Subcutaneous adipose tissue (tissue), 4 donors: ENCODE results near the gene TKTL1. TPM values are rescaled to one million over a fixed set of nuclear protein-coding genes. Genes with fewer than 3 reads are reported as not detected.

Experiments
- CTCF ChIP-seq: fragments of 450-650 bp; IDR thresholded peaks from one replicate; pipeline ENCODE4 v1.5.1; 2016; ENCODE audit warnings: low read depth, mild to moderate bottlenecking, control low read depth, antibody characterized with exemption, moderate library complexity
- total RNA-seq, 4 donors: library from RNA; depleted of rRNA; stranded (reverse); fragments of >200 nt; gene quantifications; one replicate each; pipeline ENCODE4 v1.1.0, GENCODE V29; 2016

TKTL1 gene
- total RNA-seq, 4 donors from 2014 or later, result 0.34 to 0.66 TPM; not detected in 2

- no peak for TF ChIP-seq CTCF
Observed at GRCh38 chrX:154303476-154303875, 7.9 kb downstream of the TKTL1 start.

GRCh38 chrX:154304846-154305245, 9.3 kb downstream of the TKTL1 start:
- TF ChIP-seq CTCF, result no peak

GRCh38 chrX:154305541-154306205, 10.1 kb downstream of the TKTL1 start:
- no peak for TF ChIP-seq CTCF

- no peak for TF ChIP-seq CTCF
Observed at GRCh38 chrX:154307202-154307601, 11.6 kb downstream of the TKTL1 start.

- no peak for TF ChIP-seq CTCF
Observed at GRCh38 chrX:154308108-154308946, 12.7 kb downstream of the TKTL1 start.

GRCh38 chrX:154309041-154309775, 13.6 kb downstream of the TKTL1 start:
- no peak for TF ChIP-seq CTCF
